AG10803 (cell line): ENCODE results near the gene BPIFB4.
A peak's percentile ranks its signal among the peaks of the same experiment; 100 is the strongest.
"Not testable (repeated sequence)": the region's sequence is repeated elsewhere in the genome, so short reads cannot be mapped to it uniquely, and the experiment has no call there.

Experiments used
- DNase-seq: peaks from one replicate; pipeline ENCODE4 v3.0.0; 2010; ENCODE audit warnings: low read depth
- H3K4me3 ChIP-seq: 2 replicates; pipeline ENCODE4 v1.5.1; 2011; ENCODE audit warnings: mild to moderate bottlenecking, low read length, control low read depth
- TF ChIP-seq, protein P1 (sequence below): conservative IDR thresholded peaks from 2 replicates; pipeline ENCODE4 v1.5.1; 2011; ENCODE audit warnings: mild to moderate bottlenecking, low read length, control low read depth, inconsistent platforms

BPIFB4 gene

DNA sequence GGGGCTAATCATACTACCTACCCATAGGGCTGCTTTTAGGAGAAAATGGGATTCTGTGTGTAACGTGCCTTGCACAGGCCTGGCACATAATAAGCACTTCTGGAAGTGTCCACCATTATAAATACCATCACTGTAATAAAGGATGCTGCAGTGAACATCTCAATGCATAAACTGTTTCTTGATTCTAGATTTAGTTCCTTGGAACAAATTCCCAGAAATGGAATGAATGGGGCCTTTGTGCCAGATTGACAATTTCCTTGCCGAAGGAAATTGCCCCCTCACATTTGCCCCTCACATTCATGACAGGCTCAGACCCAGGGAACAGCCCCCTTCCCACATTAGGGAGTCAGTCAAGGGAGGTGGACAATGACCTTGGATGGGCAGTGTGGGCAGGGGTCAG lies 29.2 kb downstream of the BPIFB4 start:
- TF ChIP-seq, protein P1, sequence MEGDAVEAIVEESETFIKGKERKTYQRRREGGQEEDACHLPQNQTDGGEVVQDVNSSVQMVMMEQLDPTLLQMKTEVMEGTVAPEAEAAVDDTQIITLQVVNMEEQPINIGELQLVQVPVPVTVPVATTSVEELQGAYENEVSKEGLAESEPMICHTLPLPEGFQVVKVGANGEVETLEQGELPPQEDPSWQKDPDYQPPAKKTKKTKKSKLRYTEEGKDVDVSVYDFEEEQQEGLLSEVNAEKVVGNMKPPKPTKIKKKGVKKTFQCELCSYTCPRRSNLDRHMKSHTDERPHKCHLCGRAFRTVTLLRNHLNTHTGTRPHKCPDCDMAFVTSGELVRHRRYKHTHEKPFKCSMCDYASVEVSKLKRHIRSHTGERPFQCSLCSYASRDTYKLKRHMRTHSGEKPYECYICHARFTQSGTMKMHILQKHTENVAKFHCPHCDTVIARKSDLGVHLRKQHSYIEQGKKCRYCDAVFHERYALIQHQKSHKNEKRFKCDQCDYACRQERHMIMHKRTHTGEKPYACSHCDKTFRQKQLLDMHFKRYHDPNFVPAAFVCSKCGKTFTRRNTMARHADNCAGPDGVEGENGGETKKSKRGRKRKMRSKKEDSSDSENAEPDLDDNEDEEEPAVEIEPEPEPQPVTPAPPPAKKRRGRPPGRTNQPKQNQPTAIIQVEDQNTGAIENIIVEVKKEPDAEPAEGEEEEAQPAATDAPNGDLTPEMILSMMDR: no peak
- no peak for DNase-seq
- H3K4me3 ChIP-seq: no peak overlapping the region

DNA sequence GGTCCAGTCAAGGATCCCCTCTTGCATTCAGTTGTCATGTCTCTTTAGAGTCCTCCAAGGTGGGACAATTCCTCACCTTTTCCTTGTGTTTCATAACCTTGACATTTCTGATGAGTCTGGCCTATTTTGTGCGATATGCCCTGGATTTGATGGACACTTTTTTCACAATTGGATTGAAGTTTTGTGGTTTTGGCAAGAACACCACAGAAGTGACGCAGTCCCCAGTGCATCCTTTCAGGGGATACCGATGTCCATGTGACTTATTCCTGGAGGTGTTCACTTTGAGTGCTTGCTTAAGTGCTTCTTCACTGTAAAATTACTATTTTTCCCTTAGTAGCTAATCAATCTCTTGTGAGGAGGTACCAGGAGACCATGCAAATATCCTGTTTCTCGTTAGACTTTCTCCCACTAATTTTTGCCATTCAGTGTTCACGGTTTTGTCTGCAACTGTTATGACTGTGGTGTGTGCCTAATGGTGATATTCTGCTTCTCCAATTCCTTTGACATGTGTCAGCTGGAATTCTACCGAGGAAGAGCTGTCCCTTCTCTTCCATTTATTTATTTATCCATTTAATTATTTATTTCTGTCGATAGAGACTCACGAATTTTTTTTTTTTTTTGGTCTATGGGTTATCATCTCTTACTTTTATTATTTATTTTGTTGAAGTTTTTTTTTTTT lies 30.8 kb downstream of the BPIFB4 start:
- H3K4me3 ChIP-seq: no peak overlapping the region
- TF ChIP-seq, protein P1: no peak
- no peak for DNase-seq

GRCh38 chr20:33111306-33111705 lies 31.9 kb downstream of the BPIFB4 start:
- no peak for DNase-seq
- TF ChIP-seq, protein P1: no peak
- H3K4me3 ChIP-seq: no peak overlapping the region

GRCh38 chr20:33112547-33113386 lies 33.3 kb downstream of the BPIFB4 start:
- no peak overlapping the region for H3K4me3 ChIP-seq
- TF ChIP-seq, protein P1: no peak
- DNase-seq: no peak

DNA sequence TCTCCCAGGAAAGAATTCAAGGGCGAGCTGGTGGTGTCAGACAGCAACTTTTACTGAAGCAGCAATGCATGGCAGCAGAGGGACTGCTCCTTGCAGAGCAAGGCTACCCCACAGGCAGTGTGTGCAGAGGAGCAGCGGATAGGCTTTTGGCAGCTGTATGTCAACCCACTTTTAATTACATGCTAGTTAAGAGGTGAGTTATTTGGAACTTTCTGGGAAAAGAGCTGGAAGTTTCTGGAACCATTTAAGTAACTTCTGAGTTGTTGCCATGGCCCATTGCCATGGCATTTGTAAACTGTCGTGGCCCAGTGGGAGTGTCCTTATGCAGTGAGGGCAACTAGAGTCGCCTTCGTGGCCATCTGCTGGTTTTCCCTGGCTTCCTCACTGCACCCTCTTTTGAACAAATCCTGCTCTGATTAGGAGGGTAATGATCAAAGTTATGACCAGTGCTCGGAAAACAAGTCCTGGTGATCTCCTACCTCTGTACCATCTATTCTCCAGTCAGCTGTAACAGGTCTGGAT lies 34.0 kb downstream of the BPIFB4 start:
- TF ChIP-seq, protein P1: no peak
- peak; percentile 36 for DNase-seq
- no peak overlapping the region for H3K4me3 ChIP-seq

GRCh38 chr20:33115501-33115900 lies 36.1 kb downstream of the BPIFB4 start:
- not testable (repeated sequence) for DNase-seq, H3K4me3 ChIP-seq

DNA sequence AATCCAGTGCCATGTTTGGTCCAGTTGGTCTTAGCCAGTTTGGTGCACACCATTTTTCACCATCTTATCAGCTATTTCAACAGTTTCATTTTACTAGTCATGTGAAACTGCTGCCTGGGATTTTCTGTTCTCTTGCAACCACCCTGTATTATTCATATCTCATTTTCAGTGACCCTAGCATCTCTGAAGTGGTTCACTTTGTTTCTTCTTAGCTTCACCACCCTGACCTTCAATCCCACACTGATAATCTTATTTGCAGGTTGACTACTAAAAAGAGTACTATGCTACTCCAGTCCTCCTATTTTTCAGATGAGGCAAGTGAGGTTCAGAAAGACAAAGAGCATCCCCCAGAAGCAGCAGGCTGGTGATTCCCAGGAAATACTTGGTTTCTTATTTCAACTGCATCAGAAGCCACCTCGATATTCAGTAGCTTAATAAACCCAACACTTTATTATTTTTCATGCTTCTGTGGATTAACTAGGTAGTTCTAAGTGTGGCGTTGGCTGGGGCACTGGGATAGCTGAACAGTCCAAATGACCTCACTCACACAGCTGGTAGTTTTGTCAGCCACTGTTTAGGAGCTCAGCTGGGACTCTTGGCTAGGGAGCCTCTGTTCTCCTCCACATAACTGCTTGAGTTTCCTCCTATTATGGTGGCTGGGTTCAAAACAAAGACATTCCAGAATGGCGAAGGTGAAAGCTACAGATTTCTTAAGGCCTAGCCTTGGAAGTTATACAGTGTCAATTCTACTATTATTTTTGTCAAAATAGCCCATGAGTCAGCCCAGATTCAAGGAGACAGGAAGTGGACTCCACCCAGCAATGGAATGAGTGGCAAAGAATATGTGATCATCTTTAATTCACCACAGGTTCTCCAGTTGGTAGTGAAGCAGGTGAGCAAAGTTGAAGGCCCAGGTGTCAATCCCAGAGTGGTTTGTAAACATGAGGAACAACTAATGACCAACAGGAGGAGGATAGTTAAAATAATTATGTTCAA lies 40.6 kb downstream of the BPIFB4 start:
- H3K4me3 ChIP-seq: no peak overlapping the region
- DNase-seq: no peak
- TF ChIP-seq, protein P1: no peak
